Naive thymus-derived CD4-positive, alpha-beta T cell (primary cell): ENCODE measurements around the gene SREK1. TPM values are rescaled to one million over a fixed set of nuclear protein-coding genes. Genes with fewer than 3 reads are reported as not detected.

ENCODE experiments used
- ATAC-seq: fragments of 150-1000 bp; cut with Tn5 transposase; 2 replicates; pipeline ENCODE4 v1.10.0; 2021; ENCODE audit warnings: mild to moderate bottlenecking, moderate library complexity
- CTCF ChIA-PET: fragments of 350-600 bp; sonication (Branson Sonifier 250); formaldehyde crosslinking; loops from one replicate; lab custom pipeline; 2021; ENCODE audit warnings: antibody characterized with exemption; lab: Charles Lee
- POLR2A ChIA-PET: fragments of 350-600 bp; sonication (Branson Sonifier 250); formaldehyde crosslinking; loops from one replicate; lab custom pipeline; 2021; ENCODE audit warnings: antibody characterized with exemption, inconsistent platforms; lab: Charles Lee
- DNase-seq, 9 donors: peaks; one replicate each; pipeline versions ENCODE4 v3.0.0 to v3.0.0-alpha.2; 2020 to 2022; ENCODE audit warnings: mixed read lengths in 1 of 9
- H3K27ac ChIP-seq: one replicate; pipeline ENCODE4 v1.7.0; 2013; ENCODE audit warnings: mild to moderate bottlenecking, low read depth, low read length, moderate library complexity
- H3K27me3 ChIP-seq, 2 donors: one replicate each; pipeline ENCODE4 v1.7.0; 2013; ENCODE audit warnings: low read length in 2 of 2, mild to moderate bottlenecking in 2 of 2, moderate library complexity in 2 of 2; ENCODE audit not compliant: control insufficient read depth in 2 of 2, insufficient read depth in 2 of 2
- H3K36me3 ChIP-seq, 3 experiments: 1 replicate in 2 of 3; 2 replicates in 1 of 3; pipeline ENCODE4 v1.7.0; 2013; ENCODE audit warnings: low read length in 3 of 3, mild to moderate bottlenecking in 3 of 3, moderate library complexity in 1 of 3; ENCODE audit not compliant: insufficient read depth in 3 of 3, control insufficient read depth in 2 of 3
- H3K4me1 ChIP-seq, 2 donors: one replicate each; pipeline ENCODE4 v1.7.0; 2013; ENCODE audit warnings: low read length in 2 of 2, mild to moderate bottlenecking in 2 of 2, moderate library complexity in 1 of 2; ENCODE audit not compliant: control insufficient read depth in 2 of 2, insufficient read depth in 2 of 2
- H3K4me3 ChIP-seq: 2 replicates; pipeline ENCODE4 v1.7.0; 2013; ENCODE audit warnings: mild to moderate bottlenecking, low read length
- H3K9me3 ChIP-seq, 3 experiments: 1 replicate in 2 of 3; 2 replicates in 1 of 3; pipeline ENCODE4 v1.7.0; 2013; ENCODE audit warnings: low read length in 3 of 3; ENCODE audit not compliant: control insufficient read depth in 2 of 3
- H3K27ac Mint-ChIP-seq, 9 donors: one replicate each; pipeline ENCODE4 v1.8.0; 2020 to 2022; ENCODE audit warnings: mixed read lengths in 9 of 9, mild to moderate bottlenecking in 8 of 9, moderate library complexity in 5 of 9, inconsistent platforms in 2 of 9
- H3K27me3 Mint-ChIP-seq, 5 donors: one replicate each; pipeline ENCODE4 v1.8.0; 2021 to 2022; ENCODE audit warnings: mixed read lengths in 5 of 5, mild to moderate bottlenecking in 1 of 5
- H3K36me3 Mint-ChIP-seq, 5 donors: one replicate each; pipeline ENCODE4 v1.8.0; 2020 to 2022; ENCODE audit warnings: mixed read lengths in 5 of 5, mild to moderate bottlenecking in 3 of 5, inconsistent platforms in 1 of 5
- H3K4me1 Mint-ChIP-seq, 7 donors: one replicate each; pipeline ENCODE4 v1.8.0; 2020 to 2022; ENCODE audit warnings: mixed read lengths in 7 of 7, mild to moderate bottlenecking in 3 of 7, inconsistent platforms in 1 of 7
- H3K4me3 Mint-ChIP-seq, 10 donors: one replicate each; pipeline ENCODE4 v1.8.0; 2020 to 2022; ENCODE audit warnings: mild to moderate bottlenecking in 10 of 10, mixed read lengths in 10 of 10, moderate library complexity in 6 of 10, inconsistent platforms in 2 of 10
- H3K9me3 Mint-ChIP-seq, 11 donors: one replicate each; pipeline ENCODE4 v1.8.0; 2020 to 2022; ENCODE audit warnings: mixed read lengths in 11 of 11, mild to moderate bottlenecking in 4 of 11, inconsistent platforms in 1 of 11, moderate library complexity in 1 of 11
- intact Hi-C, 2 donors: fragments of 100-400 bp; cut with micrococcal nuclease; formaldehyde crosslinking; loops; one replicate each; pipeline ENCODE4 v1.15.1; 2023
- polyA plus RNA-seq, 2 donors: library from polyadenylated mRNA; unstranded; fragments of 300-500 nt; fragmentation: Illumina TruSeq; gene quantifications; one replicate each; pipeline ENCODE4 v1.2.3, GENCODE V29; 2021
- total RNA-seq, 6 experiments: library from RNA in 5 of 6; stranded (reverse) in 5 of 6; gene quantifications; 1 replicate in 5 of 6; 2 replicates in 1 of 6; pipeline ENCODE4 v1.2.3 and lab custom pipeline; 2021 to 2026

The SREK1 gene
- total and polyA plus RNA-seq, 7 experiments from 2014 or later, result 16.2 to 143 (median 76.0) TPM

GRCh38 chr5:66206465-66206864 is 62.4 kb downstream of the SREK1 start:
- peaks cover 0 to 8% (median 2%) of the 10 kb centered on the region in 11 donors for H3K9me3 Mint-ChIP-seq
- no peak for DNase-seq
- H3K4me1 Mint-ChIP-seq, result peaks cover 0 to 2% (median 0%) of the 10 kb centered on the region in 7 donors
- no peak overlapping the region for H3K27ac Mint-ChIP-seq
- Histone ChIP-seq H3K27me3 (no peaks in the 10 kb centered on the region), H3K36me3 (no peaks in the 10 kb centered on the region), H3K4me1 (no peaks in the 10 kb centered on the region), H3K27ac (no peak overlapping the region), H3K9me3 (no peaks in the 10 kb centered on the region), H3K4me3 (no peak overlapping the region)
- intact Hi-C loops, result no loop called here
- no peak for ATAC-seq
- POLR2A ChIA-PET, result no interaction called here
- no peaks in the 10 kb centered on the region for H3K27me3 Mint-ChIP-seq
- peaks cover 0 to 26% (median 13%) of the 10 kb centered on the region in 5 donors for H3K36me3 Mint-ChIP-seq
- H3K4me3 Mint-ChIP-seq, result no peak overlapping the region
- CTCF ChIA-PET, result no interaction called here

GRCh38 chr5:66207800-66208561 is 63.9 kb downstream of the SREK1 start:
- DNase-seq (no peak), ATAC-seq (no peak)
- Mint-ChIP-seq H3K4me1 (peaks cover 0 to 2% (median 0%) of the 10 kb centered on the region in 7 donors), H3K4me3 (no peak overlapping the region), H3K36me3 (peaks cover 0 to 15% (median 7%) of the 10 kb centered on the region in 5 donors), H3K9me3 (peaks cover 0 to 6% (median 0%) of the 10 kb centered on the region in 11 donors), H3K27ac (no peak overlapping the region), H3K27me3 (no peaks in the 10 kb centered on the region)
- intact Hi-C loops, result no loop called here
- no peaks in the 10 kb centered on the region for H3K36me3 ChIP-seq
- no peaks in the 10 kb centered on the region for H3K4me1 ChIP-seq
- no peaks in the 10 kb centered on the region for H3K27me3 ChIP-seq
- H3K27ac ChIP-seq, result no peak overlapping the region
- CTCF ChIA-PET, result no interaction called here
- no peak overlapping the region for H3K4me3 ChIP-seq
- no peaks in the 10 kb centered on the region for H3K9me3 ChIP-seq
- POLR2A ChIA-PET, result no interaction called here

- H3K4me1 ChIP-seq, result no peaks in the 10 kb centered on the region
- POLR2A ChIA-PET, result no interaction called here
- DNase-seq (no peak), ATAC-seq (no peak)
- no peak overlapping the region for H3K27ac ChIP-seq
- Mint-ChIP-seq H3K27ac (no peak overlapping the region), H3K27me3 (no peaks in the 10 kb centered on the region), H3K4me3 (no peak overlapping the region), H3K4me1 (peaks cover 0 to 2% (median 0%) of the 10 kb centered on the region in 7 donors), H3K9me3 (peaks cover 0 to 6% (median 0%) of the 10 kb centered on the region in 11 donors), H3K36me3 (peaks cover 0 to 14% (median 7%) of the 10 kb centered on the region in 5 donors)
- H3K27me3 ChIP-seq, result no peaks in the 10 kb centered on the region
- no peak overlapping the region for H3K4me3 ChIP-seq
- CTCF ChIA-PET, result no interaction called here
- no peaks in the 10 kb centered on the region for H3K36me3 ChIP-seq
- intact Hi-C loops, result no loop called here
- no peaks in the 10 kb centered on the region for H3K9me3 ChIP-seq
These were observed 65.2 kb downstream of the SREK1 start for GRCh38 chr5:66209350-66209749.

- no peaks in the 10 kb centered on the region for H3K4me1 ChIP-seq
- Mint-ChIP-seq H3K27ac (no peak overlapping the region), H3K9me3 (peaks cover 0 to 6% (median 0%) of the 10 kb centered on the region in 11 donors), H3K4me1 (peaks cover 0 to 2% (median 0%) of the 10 kb centered on the region in 7 donors), H3K27me3 (no peaks in the 10 kb centered on the region), H3K36me3 (peaks cover 0 to 14% (median 7%) of the 10 kb centered on the region in 5 donors), H3K4me3 (no peak overlapping the region)
- H3K27me3 ChIP-seq, result no peaks in the 10 kb centered on the region
- DNase-seq (no peak), ATAC-seq (no peak)
- no peak overlapping the region for H3K27ac ChIP-seq
- CTCF ChIA-PET, result no interaction called here
- intact Hi-C loops, result loop anchor here in 1 of 2 donors (2.0 kb wide), 1 partner anchor 39 kb away; no protein-coding TSS in a partner anchor
- POLR2A ChIA-PET, result no interaction called here
- H3K9me3 ChIP-seq, result no peaks in the 10 kb centered on the region
- H3K36me3 ChIP-seq, result no peaks in the 10 kb centered on the region
- H3K4me3 ChIP-seq, result no peak overlapping the region
These were observed 65.7 kb downstream of the SREK1 start for GRCh38 chr5:66209794-66210193.

- H3K27me3 ChIP-seq, result no peaks in the 10 kb centered on the region
- ChIA-PET CTCF (no interaction called here), POLR2A (no interaction called here)
- H3K9me3 ChIP-seq, result no peaks in the 10 kb centered on the region
- Mint-ChIP-seq H3K36me3 (peaks cover 0 to 9% (median 0%) of the 10 kb centered on the region in 5 donors), H3K4me3 (no peak overlapping the region), H3K27ac (no peak overlapping the region), H3K9me3 (peaks cover 0 to 3% (median 0%) of the 10 kb centered on the region in 11 donors), H3K27me3 (peaks cover 0 to 4% (median 0%) of the 10 kb centered on the region in 5 donors), H3K4me1 (peaks cover 0 to 2% (median 0%) of the 10 kb centered on the region in 7 donors)
- no peak for DNase-seq
- no peak overlapping the region for H3K4me3 ChIP-seq
- no peaks in the 10 kb centered on the region for H3K4me1 ChIP-seq
- H3K27ac ChIP-seq, result no peak overlapping the region
- H3K36me3 ChIP-seq, result no peaks in the 10 kb centered on the region
- intact Hi-C loops, result no loop called here
- no peak for ATAC-seq
These were observed 69.4 kb downstream of the SREK1 start for GRCh38 chr5:66213533-66213932.

- Mint-ChIP-seq H3K4me3 (no peak overlapping the region), H3K4me1 (no peaks in the 10 kb centered on the region), H3K36me3 (peaks cover 0 to 23% (median 20%) of the 10 kb centered on the region in 5 donors), H3K9me3 (peaks cover 0 to 12% (median 5%) of the 10 kb centered on the region in 11 donors), H3K27ac (no peak overlapping the region), H3K27me3 (peaks cover 0 to 19% (median 0%) of the 10 kb centered on the region in 5 donors)
- ChIA-PET POLR2A (no interaction called here), CTCF (interaction anchor here (0.9 kb wide), 1 partner anchor 27 kb away, joined by 3 read pairs; no protein-coding TSS in a partner anchor)
- Histone ChIP-seq H3K4me3 (no peak overlapping the region), H3K27ac (no peak overlapping the region), H3K9me3 (no peaks in the 10 kb centered on the region), H3K4me1 (no peaks in the 10 kb centered on the region), H3K27me3 (no peaks in the 10 kb centered on the region), H3K36me3 (no peaks in the 10 kb centered on the region)
- DNase-seq (no peak), ATAC-seq (no peak)
- intact Hi-C loops, result no loop called here
These were observed 78.4 kb downstream of the SREK1 start for GRCh38 chr5:66222455-66222854.
